ENCODE data around the gene SEPTIN12. TPM values are rescaled to one million over a fixed set of nuclear protein-coding genes. Genes with fewer than 3 reads are reported as not detected.

Gene SEPTIN12
- total and polyA plus RNA-seq, 2 experiments from 2014 or later = not detected

- Histone ChIP-seq H4K20me1 (ENCODE audit: insufficient read depth, poor library complexity, severe bottlenecking) (no peaks in the 10 kb centered on the region), H2AFZ (no peak overlapping the region), H3K36me3 (replicated peaks; ENCODE audit: insufficient read depth, low read depth) (no peaks in the 10 kb centered on the region), H3K4me3 (no peak overlapping the region), H3K9me3 (ENCODE audit: low read depth) (no peaks in the 10 kb centered on the region), H3K27ac (no peak overlapping the region), H3K79me2 (peaks cover 3% of the 10 kb centered on the region), H3K9me2 (replicated peaks; ENCODE audit: insufficient read depth) (no peaks in the 10 kb centered on the region), H3K4me1 (ENCODE audit: insufficient read depth) (peaks cover 15% of the 10 kb centered on the region), H3K27me3 (no peaks in the 10 kb centered on the region), H3K4me2 (no peak overlapping the region)
- TF ChIP-seq EZH2phosphoT487 (IDR thresholded peaks at IDR 0.05; ENCODE audit: low read depth, severe bottlenecking, unreplicated experiment) (no peak), EZH2 (IDR thresholded peaks at IDR 0.05; ENCODE audit: borderline replicate concordance) (no peak)
- TF ChIP-seq, protein P1, sequence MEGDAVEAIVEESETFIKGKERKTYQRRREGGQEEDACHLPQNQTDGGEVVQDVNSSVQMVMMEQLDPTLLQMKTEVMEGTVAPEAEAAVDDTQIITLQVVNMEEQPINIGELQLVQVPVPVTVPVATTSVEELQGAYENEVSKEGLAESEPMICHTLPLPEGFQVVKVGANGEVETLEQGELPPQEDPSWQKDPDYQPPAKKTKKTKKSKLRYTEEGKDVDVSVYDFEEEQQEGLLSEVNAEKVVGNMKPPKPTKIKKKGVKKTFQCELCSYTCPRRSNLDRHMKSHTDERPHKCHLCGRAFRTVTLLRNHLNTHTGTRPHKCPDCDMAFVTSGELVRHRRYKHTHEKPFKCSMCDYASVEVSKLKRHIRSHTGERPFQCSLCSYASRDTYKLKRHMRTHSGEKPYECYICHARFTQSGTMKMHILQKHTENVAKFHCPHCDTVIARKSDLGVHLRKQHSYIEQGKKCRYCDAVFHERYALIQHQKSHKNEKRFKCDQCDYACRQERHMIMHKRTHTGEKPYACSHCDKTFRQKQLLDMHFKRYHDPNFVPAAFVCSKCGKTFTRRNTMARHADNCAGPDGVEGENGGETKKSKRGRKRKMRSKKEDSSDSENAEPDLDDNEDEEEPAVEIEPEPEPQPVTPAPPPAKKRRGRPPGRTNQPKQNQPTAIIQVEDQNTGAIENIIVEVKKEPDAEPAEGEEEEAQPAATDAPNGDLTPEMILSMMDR (IDR thresholded peaks at IDR 0.05; ENCODE audit: poor library complexity) = no peak
- 95% methylated on average over 19 of the region's 19 CpGs for WGBS (ENCODE audit: low lambda C conversion rate, missing lambda C conversion rate)
- no peak for DNase-seq (ENCODE audit: low spot score)
Measured at GRCh38 chr16:4799171-4799855, 11.2 kb upstream of the SEPTIN12 start.

- Histone ChIP-seq H3K4me3 (no peak overlapping the region), H3K9me3 (ENCODE audit: low read depth) (no peaks in the 10 kb centered on the region), H3K27ac (no peak overlapping the region), H3K9me2 (replicated peaks; ENCODE audit: insufficient read depth) (no peaks in the 10 kb centered on the region), H3K79me2 (peaks cover 3% of the 10 kb centered on the region), H3K36me3 (replicated peaks; ENCODE audit: insufficient read depth, low read depth) (no peaks in the 10 kb centered on the region), H2AFZ (no peak overlapping the region), H3K27me3 (no peaks in the 10 kb centered on the region), H3K4me2 (no peak overlapping the region), H3K4me1 (ENCODE audit: insufficient read depth) (peaks cover 10% of the 10 kb centered on the region), H4K20me1 (ENCODE audit: insufficient read depth, poor library complexity, severe bottlenecking) (no peaks in the 10 kb centered on the region)
- 96% methylated on average over 12 of the region's 16 CpGs for WGBS (ENCODE audit: low lambda C conversion rate, missing lambda C conversion rate)
- TF ChIP-seq EZH2 (IDR thresholded peaks at IDR 0.05; ENCODE audit: borderline replicate concordance) = no peak
- TF ChIP-seq, protein P1 (IDR thresholded peaks at IDR 0.05; ENCODE audit: poor library complexity) = no peak
- TF ChIP-seq EZH2phosphoT487 (IDR thresholded peaks at IDR 0.05; ENCODE audit: low read depth, severe bottlenecking, unreplicated experiment) = no peak
- no peak for DNase-seq (ENCODE audit: low spot score)
Measured at GRCh38 chr16:4798456-4798855, 10.3 kb upstream of the SEPTIN12 start.

GRCh38 chr16:4797805-4798252 is 9.7 kb upstream of the SEPTIN12 start:
- H3K4me2 ChIP-seq = no peak overlapping the region
- no peak overlapping the region for H3K4me3 ChIP-seq
- peaks cover 3% of the 10 kb centered on the region for H3K79me2 ChIP-seq
- no peaks in the 10 kb centered on the region for H3K9me3 ChIP-seq (ENCODE audit: low read depth)
- TF ChIP-seq EZH2phosphoT487 (IDR thresholded peaks at IDR 0.05; ENCODE audit: low read depth, severe bottlenecking, unreplicated experiment) = no peak
- TF ChIP-seq, protein P1 (IDR thresholded peaks at IDR 0.05; ENCODE audit: poor library complexity) = no peak
- TF ChIP-seq EZH2 (IDR thresholded peaks at IDR 0.05; ENCODE audit: borderline replicate concordance) = no peak
- H3K36me3 ChIP-seq (replicated peaks; ENCODE audit: insufficient read depth, low read depth) = no peaks in the 10 kb centered on the region
- no peak overlapping the region for H2AFZ ChIP-seq
- no peaks in the 10 kb centered on the region for H3K9me2 ChIP-seq (replicated peaks; ENCODE audit: insufficient read depth)
- H3K27me3 ChIP-seq = no peaks in the 10 kb centered on the region
- no peak overlapping the region for H3K27ac ChIP-seq
- DNase-seq (ENCODE audit: low spot score) = no peak
- WGBS (ENCODE audit: low lambda C conversion rate, missing lambda C conversion rate) = 96% methylated on average over 20 of the region's 22 CpGs
- H4K20me1 ChIP-seq (ENCODE audit: insufficient read depth, poor library complexity, severe bottlenecking) = no peaks in the 10 kb centered on the region
- H3K4me1 ChIP-seq (ENCODE audit: insufficient read depth) = peaks cover 8% of the 10 kb centered on the region

Measured in hepatocyte (in vitro differentiated cells).